Calu3 (cell line): Measurements from ENCODE around the gene DHODH. TPM values are rescaled to one million over a fixed set of nuclear protein-coding genes. Genes with fewer than 3 reads are reported as not detected.
A peak's percentile ranks its signal among the peaks of the same experiment; 100 is the strongest.

Experiments used
- BruUV-seq: library from RNA; stranded (reverse); fragments of 400-500 nt; replicated peaks from 2 replicates; lab custom pipeline; 2021; lab: Mats Ljungman, UMichigan
- CTCF ChIA-PET: fragments of 300-600 bp; sonication (Branson Sonifier 250); formaldehyde crosslinking; loops from one replicate; lab custom pipeline; 2022; ENCODE audit warnings: antibody characterized with exemption; lab: Charles Lee
- DNase-seq: peaks from one replicate; pipeline ENCODE4 v3.0.0; 2022
- H3K27ac Mint-ChIP-seq: one replicate; pipeline ENCODE4 v1.8.0; 2022; ENCODE audit warnings: mixed read lengths; ENCODE audit not compliant: unreplicated experiment
- H3K27me3 Mint-ChIP-seq: one replicate; pipeline ENCODE4 v1.8.0; 2022; ENCODE audit warnings: mixed read lengths; ENCODE audit not compliant: unreplicated experiment
- H3K36me3 Mint-ChIP-seq: one replicate; pipeline ENCODE4 v1.8.0; 2022; ENCODE audit warnings: mild to moderate bottlenecking, moderate library complexity, mixed read lengths; ENCODE audit not compliant: insufficient read depth, unreplicated experiment
- H3K4me1 Mint-ChIP-seq: one replicate; pipeline ENCODE4 v1.8.0; 2022; ENCODE audit warnings: mild to moderate bottlenecking, low read depth, mixed read lengths; ENCODE audit not compliant: unreplicated experiment
- H3K4me3 Mint-ChIP-seq: one replicate; pipeline ENCODE4 v1.8.0; 2022; ENCODE audit warnings: mild to moderate bottlenecking, low read depth, moderate library complexity, mixed read lengths; ENCODE audit not compliant: unreplicated experiment
- H3K9me3 Mint-ChIP-seq: one replicate; pipeline ENCODE4 v1.8.0; 2022; ENCODE audit warnings: low read depth, mixed read lengths; ENCODE audit not compliant: unreplicated experiment
- intact Hi-C: fragments of 100-400 bp; cut with micrococcal nuclease; formaldehyde crosslinking; loops from one replicate; pipeline ENCODE4 v1.10.0; 2022; ENCODE audit not compliant: unreplicated experiment
- total RNA-seq: library from RNA; stranded (reverse); gene quantifications from 2 replicates; pipeline ENCODE4 v1.2.3, GENCODE V29; 2022
- TF ChIP-seq, protein P1 (sequence below): fragments of 200-600 bp; IDR thresholded peaks from one replicate; pipeline ENCODE4 v1.8.0; 2022; ENCODE audit warnings: antibody characterized with exemption; ENCODE audit not compliant: unreplicated experiment

DHODH gene
- total RNA-seq, 1 experiment from 2014 or later: 21.3 TPM

DNA sequence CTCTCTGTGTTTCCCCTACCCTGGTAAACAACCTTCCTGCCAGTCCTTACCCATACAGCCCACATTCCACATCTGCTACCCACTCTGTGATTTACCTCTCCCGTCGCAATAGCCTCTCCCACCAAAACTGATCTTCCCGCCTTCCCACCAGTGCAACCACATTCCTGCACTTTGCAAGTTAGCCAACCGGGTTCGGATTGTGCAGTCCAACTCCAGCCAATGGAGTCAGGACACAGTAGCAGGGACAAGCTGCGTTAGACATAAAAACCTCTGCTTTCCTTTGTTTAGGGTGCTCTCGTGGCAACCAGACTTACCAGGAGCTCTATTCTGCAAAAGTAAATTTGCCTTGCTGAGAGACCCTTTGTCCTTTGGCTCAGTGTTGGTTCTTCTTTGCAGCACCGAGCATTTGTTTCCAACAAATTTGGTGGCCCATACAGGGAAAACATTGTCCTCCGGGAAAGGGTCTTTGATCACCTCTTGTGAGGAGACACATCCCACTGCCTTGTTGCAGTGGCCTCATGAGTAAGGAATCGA lies 55.9 kb downstream of the DHODH start:
- Mint-ChIP-seq H3K4me3 (no peak overlapping the region), H3K4me1 (no peaks in the 10 kb centered on the region), H3K9me3 (no peaks in the 10 kb centered on the region), H3K27ac (no peak overlapping the region), H3K27me3 (peaks cover 61% of the 10 kb centered on the region), H3K36me3 (no peaks in the 10 kb centered on the region)
- CTCF ChIA-PET: interaction anchor here (0.5 kb wide), 1 partner anchor 16 kb away, joined by 4 read pairs; no protein-coding TSS in a partner anchor
- no TSS peak for BruUV-seq
- DNase-seq: no peak
- TF ChIP-seq, protein P1, sequence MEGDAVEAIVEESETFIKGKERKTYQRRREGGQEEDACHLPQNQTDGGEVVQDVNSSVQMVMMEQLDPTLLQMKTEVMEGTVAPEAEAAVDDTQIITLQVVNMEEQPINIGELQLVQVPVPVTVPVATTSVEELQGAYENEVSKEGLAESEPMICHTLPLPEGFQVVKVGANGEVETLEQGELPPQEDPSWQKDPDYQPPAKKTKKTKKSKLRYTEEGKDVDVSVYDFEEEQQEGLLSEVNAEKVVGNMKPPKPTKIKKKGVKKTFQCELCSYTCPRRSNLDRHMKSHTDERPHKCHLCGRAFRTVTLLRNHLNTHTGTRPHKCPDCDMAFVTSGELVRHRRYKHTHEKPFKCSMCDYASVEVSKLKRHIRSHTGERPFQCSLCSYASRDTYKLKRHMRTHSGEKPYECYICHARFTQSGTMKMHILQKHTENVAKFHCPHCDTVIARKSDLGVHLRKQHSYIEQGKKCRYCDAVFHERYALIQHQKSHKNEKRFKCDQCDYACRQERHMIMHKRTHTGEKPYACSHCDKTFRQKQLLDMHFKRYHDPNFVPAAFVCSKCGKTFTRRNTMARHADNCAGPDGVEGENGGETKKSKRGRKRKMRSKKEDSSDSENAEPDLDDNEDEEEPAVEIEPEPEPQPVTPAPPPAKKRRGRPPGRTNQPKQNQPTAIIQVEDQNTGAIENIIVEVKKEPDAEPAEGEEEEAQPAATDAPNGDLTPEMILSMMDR: no peak
- intact Hi-C loops: no loop called here

DNA sequence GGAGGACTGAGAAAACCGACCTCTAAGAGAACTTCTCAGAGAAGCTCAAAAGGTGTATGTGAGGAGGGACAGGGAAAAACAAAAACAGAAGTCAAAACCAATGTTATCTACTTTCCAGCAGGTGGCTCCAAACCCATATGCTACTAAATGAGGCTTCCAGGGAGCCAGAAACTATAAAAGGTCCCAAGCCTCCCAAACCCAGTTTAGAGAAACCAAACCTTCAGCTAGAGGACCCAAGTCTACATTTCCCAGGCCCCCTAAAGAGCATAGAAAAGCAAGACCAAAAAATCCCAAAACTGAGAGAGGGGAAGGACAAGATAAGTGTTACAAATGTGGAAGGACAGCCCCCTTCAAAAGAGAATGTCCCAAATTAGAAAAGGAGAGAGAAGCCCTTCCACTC lies 58.2 kb downstream of the DHODH start:
- Mint-ChIP-seq H3K36me3 (no peaks in the 10 kb centered on the region), H3K27me3 (peaks cover 55% of the 10 kb centered on the region), H3K27ac (no peak overlapping the region), H3K9me3 (no peaks in the 10 kb centered on the region), H3K4me1 (no peaks in the 10 kb centered on the region), H3K4me3 (no peak overlapping the region)
- CTCF ChIA-PET: interaction anchor here (0.6 kb wide), 1 partner anchor 311 kb away, joined by 4 read pairs; no protein-coding TSS in a partner anchor
- BruUV-seq: no TSS peak
- TF ChIP-seq, protein P1: peak; percentile 54
- DNase-seq: peak; percentile 10
- intact Hi-C loops: loop anchor here (1.0 kb wide), 1 partner anchor 33 kb away; no protein-coding TSS in a partner anchor

DNA sequence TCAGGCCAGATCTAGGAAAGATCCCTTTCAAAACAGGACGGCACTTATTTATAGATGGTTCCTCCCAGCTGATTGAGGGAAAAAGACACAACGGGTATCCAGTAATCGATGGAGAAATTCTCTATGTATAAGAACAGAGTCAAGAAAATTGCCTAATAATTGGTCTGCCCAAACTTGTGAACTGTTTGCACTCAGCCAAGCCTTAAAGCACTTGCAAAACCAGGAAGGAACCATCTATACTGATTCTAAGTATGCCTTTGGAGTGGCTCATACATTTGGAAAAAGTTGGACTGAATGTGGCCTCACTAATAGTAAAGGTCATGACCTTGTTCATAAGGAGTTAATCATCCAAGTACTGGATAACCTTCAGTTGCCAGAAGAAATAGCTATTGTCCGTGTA lies 60.4 kb downstream of the DHODH start:
- Mint-ChIP-seq H3K4me3 (no peak overlapping the region), H3K36me3 (no peaks in the 10 kb centered on the region), H3K9me3 (no peaks in the 10 kb centered on the region), H3K4me1 (no peaks in the 10 kb centered on the region), H3K27me3 (peaks cover 41% of the 10 kb centered on the region), H3K27ac (no peak overlapping the region)
- CTCF ChIA-PET: interaction anchor here (0.6 kb wide), 1 partner anchor 1146 kb away, joined by 3 read pairs; no protein-coding TSS in a partner anchor
- no TSS peak for BruUV-seq
- TF ChIP-seq, protein P1: no peak
- DNase-seq: no peak
- intact Hi-C loops: no loop called here

DNA sequence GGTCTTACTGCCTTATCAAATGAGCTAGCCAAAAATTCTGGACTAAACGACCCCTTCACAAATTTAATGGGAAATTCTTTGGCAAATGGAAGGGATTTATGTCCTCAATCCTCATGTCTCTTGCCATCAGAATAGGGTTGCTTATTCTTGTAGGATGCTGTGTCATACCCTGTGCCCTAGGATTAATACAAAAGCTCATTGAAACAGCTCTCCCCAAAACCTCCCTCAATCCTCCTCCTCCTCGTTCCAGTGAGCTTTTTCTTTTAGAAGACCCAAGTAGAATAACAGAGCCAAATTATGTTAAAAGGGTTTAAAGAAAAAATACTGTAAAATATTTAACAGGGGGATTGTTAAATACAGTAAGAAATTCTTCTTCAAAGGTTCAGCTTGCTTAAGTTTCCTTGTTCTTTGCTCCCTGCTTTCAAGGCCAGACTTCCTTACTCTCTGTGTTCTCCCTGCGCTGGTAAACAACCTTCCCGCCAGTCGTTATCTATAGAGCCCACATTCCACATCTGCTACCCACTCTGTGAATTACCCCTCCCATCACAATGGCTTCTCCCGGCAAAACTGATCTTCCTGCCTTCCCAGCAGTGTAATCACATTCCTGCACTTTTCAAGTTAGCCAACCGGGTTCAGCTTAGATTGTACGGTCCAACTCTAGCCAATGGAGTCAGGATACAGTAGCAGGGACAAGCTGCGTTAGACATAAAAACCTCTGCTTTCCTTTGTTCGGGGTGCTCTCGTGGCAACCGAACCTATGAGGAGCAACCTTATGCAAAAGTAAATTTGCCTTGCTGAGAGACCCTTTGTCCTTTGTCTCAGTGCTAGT lies 64.2 kb downstream of the DHODH start:
- H3K4me3 Mint-ChIP-seq: no peak overlapping the region
- H3K27ac Mint-ChIP-seq: no peak overlapping the region
- H3K27me3 Mint-ChIP-seq: peaks cover 14% of the 10 kb centered on the region
- CTCF ChIA-PET: interaction anchor here (1.1 kb wide), 1 partner anchor 19 kb away, joined by 3 read pairs; the partner anchor contains the start of gene HP
- DNase-seq: no peak
- no peaks in the 10 kb centered on the region for H3K4me1 Mint-ChIP-seq
- H3K36me3 Mint-ChIP-seq: no peaks in the 10 kb centered on the region
- no peaks in the 10 kb centered on the region for H3K9me3 Mint-ChIP-seq
- intact Hi-C loops: no loop called here
- TF ChIP-seq, protein P1: no peak
- BruUV-seq: no TSS peak
